Thoracic aorta (tissue), 2 donors: Measurements from ENCODE around the gene NR1H4. TPM values are rescaled to one million over a fixed set of nuclear protein-coding genes. Genes with fewer than 3 reads are reported as not detected.

Experiments
- ATAC-seq: fragments of 150-250 bp; one replicate; pipeline ENCODE4 v1.8.0; 2017; ENCODE audit warnings: low read depth; ENCODE audit not compliant: insufficient number of reproducible peaks, low FRiP score
- DNase-seq: peaks from one replicate; pipeline ENCODE4 v3.0.0-alpha.2; 2020; ENCODE audit warnings: low spot score
- H3K27ac ChIP-seq, 2 donors: fragments of 200-600 bp; sonication (generic); 1 replicate in 1 of 2; 2 replicates in 1 of 2; pipeline ENCODE4 v1.5.1; 2016; ENCODE audit warnings: mild to moderate bottlenecking in 2 of 2, moderate library complexity in 2 of 2
- H3K27me3 ChIP-seq: fragments of 200-600 bp; sonication (generic); replicated peaks from 2 replicates; pipeline ENCODE4 v1.6.0; 2016; ENCODE audit warnings: mild to moderate bottlenecking; ENCODE audit not compliant: insufficient read depth
- H3K36me3 ChIP-seq: fragments of 200-600 bp; sonication (generic); one replicate; pipeline ENCODE4 v1.5.1; 2016
- H3K4me1 ChIP-seq, 2 donors: fragments of 200-600 bp; sonication (generic); 1 replicate in 1 of 2; 2 replicates in 1 of 2; pipeline versions ENCODE4 v1.5.1 to v1.6.0; 2016; ENCODE audit warnings: low read depth in 2 of 2, mild to moderate bottlenecking in 1 of 2; ENCODE audit not compliant: control insufficient read depth in 1 of 2
- H3K4me3 ChIP-seq: fragments of 200-600 bp; sonication (generic); 2 replicates; pipeline ENCODE4 v1.5.1; 2016; ENCODE audit warnings: mild to moderate bottlenecking
- H3K9me3 ChIP-seq: fragments of 200-600 bp; sonication (generic); 2 replicates; pipeline ENCODE4 v1.5.1; 2016
- total RNA-seq, 2 donors: library from RNA; depleted of rRNA; stranded (reverse); fragments of >200 nt; gene quantifications; one replicate each; pipeline versions ENCODE4 v1.1.0 to v1.2.3, GENCODE V29; 2016
- TF ChIP-seq, protein P1 (sequence below): fragments of 200-600 bp; sonication (generic); IDR thresholded peaks from one replicate; pipeline ENCODE4 v1.5.1; 2019; ENCODE audit warnings: antibody characterized with exemption

NR1H4 gene
- total RNA-seq, 2 donors from 2014 or later: 1.9 TPM; not detected in 1

DNA sequence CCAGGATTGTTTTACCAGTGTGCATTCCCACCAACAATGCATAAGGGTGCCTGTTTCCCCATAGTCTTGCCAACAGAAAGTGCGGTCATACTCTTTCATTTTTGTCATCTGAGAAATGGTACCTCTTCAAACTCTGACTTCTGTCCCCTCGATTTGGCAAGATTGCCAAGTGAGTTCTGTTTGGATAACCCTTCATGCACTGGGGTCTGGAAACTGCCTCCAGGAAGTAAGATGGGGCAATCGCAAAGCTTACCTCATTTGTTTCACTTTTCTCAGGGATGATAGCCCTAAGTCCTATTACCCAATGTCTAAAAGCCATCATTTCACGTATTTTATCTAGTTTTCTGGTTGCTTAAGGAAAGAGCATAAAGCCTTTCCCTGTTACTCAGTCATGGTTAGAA, 28.6 kb upstream of the NR1H4 start:
- Histone ChIP-seq H3K4me1 (no peaks in the 10 kb centered on the region), H3K36me3 (no peaks in the 10 kb centered on the region), H3K4me3 (no peak overlapping the region), H3K27me3 (no peaks in the 10 kb centered on the region), H3K27ac (no peak overlapping the region), H3K9me3 (no peaks in the 10 kb centered on the region)
- TF ChIP-seq, protein P1, sequence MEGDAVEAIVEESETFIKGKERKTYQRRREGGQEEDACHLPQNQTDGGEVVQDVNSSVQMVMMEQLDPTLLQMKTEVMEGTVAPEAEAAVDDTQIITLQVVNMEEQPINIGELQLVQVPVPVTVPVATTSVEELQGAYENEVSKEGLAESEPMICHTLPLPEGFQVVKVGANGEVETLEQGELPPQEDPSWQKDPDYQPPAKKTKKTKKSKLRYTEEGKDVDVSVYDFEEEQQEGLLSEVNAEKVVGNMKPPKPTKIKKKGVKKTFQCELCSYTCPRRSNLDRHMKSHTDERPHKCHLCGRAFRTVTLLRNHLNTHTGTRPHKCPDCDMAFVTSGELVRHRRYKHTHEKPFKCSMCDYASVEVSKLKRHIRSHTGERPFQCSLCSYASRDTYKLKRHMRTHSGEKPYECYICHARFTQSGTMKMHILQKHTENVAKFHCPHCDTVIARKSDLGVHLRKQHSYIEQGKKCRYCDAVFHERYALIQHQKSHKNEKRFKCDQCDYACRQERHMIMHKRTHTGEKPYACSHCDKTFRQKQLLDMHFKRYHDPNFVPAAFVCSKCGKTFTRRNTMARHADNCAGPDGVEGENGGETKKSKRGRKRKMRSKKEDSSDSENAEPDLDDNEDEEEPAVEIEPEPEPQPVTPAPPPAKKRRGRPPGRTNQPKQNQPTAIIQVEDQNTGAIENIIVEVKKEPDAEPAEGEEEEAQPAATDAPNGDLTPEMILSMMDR: no peak
- ATAC-seq: no peak
- no peak for DNase-seq

DNA sequence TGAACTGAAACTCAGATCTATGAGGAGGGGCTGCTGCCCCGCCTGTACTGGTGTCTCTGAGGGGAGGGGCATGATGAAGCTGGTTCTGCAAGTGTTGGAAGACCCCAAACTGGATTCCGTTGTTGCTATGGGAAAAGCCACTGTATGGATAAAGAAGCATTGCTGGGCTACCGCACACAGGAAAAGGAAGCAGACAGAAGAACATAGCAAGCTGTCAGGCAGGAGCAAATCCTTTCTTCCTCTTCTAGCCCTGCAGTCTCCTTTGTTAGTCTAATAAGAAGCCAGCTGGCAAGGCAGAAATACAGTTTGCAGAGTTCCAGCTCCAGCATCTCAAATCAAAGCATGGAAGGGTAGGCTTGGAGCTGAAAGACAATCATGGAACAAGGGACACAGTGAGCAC, 26.3 kb upstream of the NR1H4 start:
- ATAC-seq: no peak
- H3K4me3 ChIP-seq: no peak overlapping the region
- TF ChIP-seq, protein P1: no peak
- H3K27me3 ChIP-seq: no peaks in the 10 kb centered on the region
- no peak for DNase-seq
- no peaks in the 10 kb centered on the region for H3K4me1 ChIP-seq
- H3K9me3 ChIP-seq: no peaks in the 10 kb centered on the region
- no peaks in the 10 kb centered on the region for H3K36me3 ChIP-seq
- H3K27ac ChIP-seq: no peak overlapping the region

DNA sequence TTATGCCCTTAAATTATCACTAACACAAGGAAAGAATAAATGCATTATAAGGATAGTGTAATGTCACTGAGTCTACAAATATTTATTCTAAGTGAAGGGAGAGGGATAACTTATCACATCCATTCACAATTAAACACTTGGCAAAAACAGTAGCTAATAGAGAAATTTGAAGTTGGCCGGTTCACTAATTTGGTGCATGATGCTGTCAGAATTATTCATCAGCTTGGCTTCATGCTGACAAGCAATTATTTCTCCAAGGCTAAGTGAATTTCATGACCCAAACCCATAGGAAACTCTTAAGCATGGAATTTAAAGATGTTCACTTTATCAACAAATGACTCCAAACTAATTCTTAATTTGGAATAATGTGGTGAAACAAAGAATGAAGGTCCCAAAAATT, 25.0 kb upstream of the NR1H4 start:
- DNase-seq (no peak), ATAC-seq (no peak)
- H3K4me1 ChIP-seq: no peaks in the 10 kb centered on the region
- no peaks in the 10 kb centered on the region for H3K9me3 ChIP-seq
- no peaks in the 10 kb centered on the region for H3K27me3 ChIP-seq
- no peak overlapping the region for H3K27ac ChIP-seq
- no peak overlapping the region for H3K4me3 ChIP-seq
- TF ChIP-seq, protein P1: no peak
- no peaks in the 10 kb centered on the region for H3K36me3 ChIP-seq

DNA sequence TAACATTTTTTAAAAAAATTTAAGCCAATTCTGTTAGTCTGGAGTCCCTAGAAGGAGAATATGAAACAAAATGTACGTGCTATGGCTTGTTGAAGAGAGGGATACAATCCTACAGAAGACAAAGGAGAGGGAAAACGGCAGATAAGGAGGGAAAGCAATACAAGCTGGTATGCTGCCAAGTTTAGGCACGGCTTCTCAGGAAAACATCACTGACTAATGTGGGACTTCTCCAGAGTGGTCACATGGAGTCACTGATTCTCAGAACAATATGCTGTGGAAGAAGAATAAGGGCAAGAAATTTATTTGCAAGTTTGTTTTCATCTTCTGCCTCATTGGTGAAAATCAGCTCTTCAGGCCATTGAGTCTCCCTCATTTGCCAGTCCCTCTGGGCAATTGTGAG, 22.9 kb upstream of the NR1H4 start:
- no peak for ATAC-seq
- Histone ChIP-seq H3K4me1 (no peaks in the 10 kb centered on the region), H3K27ac (no peak overlapping the region), H3K4me3 (no peak overlapping the region), H3K27me3 (no peaks in the 10 kb centered on the region), H3K9me3 (no peaks in the 10 kb centered on the region), H3K36me3 (no peaks in the 10 kb centered on the region)
- TF ChIP-seq, protein P1: no peak
- DNase-seq: no peak

DNA sequence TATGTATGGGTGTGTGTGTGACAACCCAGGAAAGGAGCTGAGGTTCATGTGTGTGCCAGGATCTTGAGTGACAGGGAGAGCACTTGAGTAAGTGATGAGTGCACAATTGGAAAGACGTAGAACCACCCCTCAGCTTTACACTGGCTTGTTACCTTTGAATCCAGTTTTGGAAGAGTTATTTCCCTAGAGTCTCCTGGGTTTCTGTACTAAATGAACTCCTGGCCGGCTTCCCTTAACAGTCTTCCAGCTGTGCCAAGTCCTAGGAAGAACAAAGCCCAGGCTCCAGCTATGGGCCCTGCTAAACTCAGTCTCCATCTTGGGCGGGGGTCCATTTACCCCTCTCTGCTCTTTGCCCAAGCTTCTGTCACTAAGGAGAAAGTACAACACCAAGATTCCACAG, 19.7 kb upstream of the NR1H4 start:
- H3K27ac ChIP-seq: no peak overlapping the region
- H3K4me3 ChIP-seq: no peak overlapping the region
- DNase-seq: no peak
- H3K9me3 ChIP-seq: no peaks in the 10 kb centered on the region
- no peak for ATAC-seq
- H3K27me3 ChIP-seq: no peaks in the 10 kb centered on the region
- H3K36me3 ChIP-seq: no peaks in the 10 kb centered on the region
- H3K4me1 ChIP-seq: no peaks in the 10 kb centered on the region
- TF ChIP-seq, protein P1: no peak
